ENCODE results near the gene SEMA3C. TPM values are rescaled to one million over a fixed set of nuclear protein-coding genes. Genes with fewer than 3 reads are reported as not detected.

SEMA3C gene
- total RNA-seq, 1 experiment from 2014 or later, result 13.3 TPM

GRCh38 chr7:80902716-80903308 lies 16.0 kb downstream of the SEMA3C start:
- no peaks in the 10 kb centered on the region for H3K27me3 ChIP-seq (replicated peaks; ENCODE audit: insufficient read depth, low read depth, low read length, poor library complexity)
- intact Hi-C loops (cut with micrococcal nuclease; ENCODE audit: unreplicated experiment), result loop anchor here (10.0 kb wide), 1 partner anchor 478 kb away; no protein-coding TSS in a partner anchor
- H3K4me1 ChIP-seq (ENCODE audit: insufficient read depth, low read length, poor library complexity, severe bottlenecking), result peaks cover 32% of the 10 kb centered on the region
- DNase-seq (ENCODE audit: low spot score), result no peak
- H3K36me3 ChIP-seq (ENCODE audit: insufficient read depth, low read length, poor library complexity, severe bottlenecking), result no peaks in the 10 kb centered on the region
- H3K9me3 ChIP-seq (ENCODE audit: low read depth, low read length, poor library complexity, severe bottlenecking), result no peaks in the 10 kb centered on the region
- ChIA-PET CTCF (no interaction called here), POLR2A (ENCODE audit: low non-redundant PET) (no interaction called here)
- H3K4me3 ChIP-seq (ENCODE audit: low read depth, low read length, poor library complexity, severe bottlenecking), result no peak overlapping the region
- no peak for TF ChIP-seq EZH2 (IDR thresholded peaks at IDR 0.05; ENCODE audit: borderline replicate concordance, low read depth, low read length, poor library complexity, severe bottlenecking)
- TF ChIP-seq CTCF (conservative IDR thresholded peaks at IDR 0.05; ENCODE audit: low read depth, low read length), result no peak
- BruUV-seq (replicated peaks), result no TSS peak
- H3K27ac ChIP-seq (ENCODE audit: low read depth, low read length, poor library complexity, severe bottlenecking), result no peak overlapping the region

- Histone ChIP-seq H3K27ac (ENCODE audit: low read depth, low read length, poor library complexity, severe bottlenecking) (no peak overlapping the region), H3K27me3 (replicated peaks; ENCODE audit: insufficient read depth, low read depth, low read length, poor library complexity) (no peaks in the 10 kb centered on the region), H3K9me3 (ENCODE audit: low read depth, low read length, poor library complexity, severe bottlenecking) (no peaks in the 10 kb centered on the region), H3K4me3 (ENCODE audit: low read depth, low read length, poor library complexity, severe bottlenecking) (no peak overlapping the region), H3K36me3 (ENCODE audit: insufficient read depth, low read length, poor library complexity, severe bottlenecking) (no peaks in the 10 kb centered on the region), H3K4me1 (ENCODE audit: insufficient read depth, low read length, poor library complexity, severe bottlenecking) (peaks cover 25% of the 10 kb centered on the region)
- TF ChIP-seq CTCF (conservative IDR thresholded peaks at IDR 0.05; ENCODE audit: low read depth, low read length) (no peak), EZH2 (IDR thresholded peaks at IDR 0.05; ENCODE audit: borderline replicate concordance, low read depth, low read length, poor library complexity, severe bottlenecking) (no peak)
- no peak for DNase-seq (ENCODE audit: low spot score)
- intact Hi-C loops (cut with micrococcal nuclease; ENCODE audit: unreplicated experiment), result loop anchor here (10.0 kb wide), 1 partner anchor 477 kb away; no protein-coding TSS in a partner anchor
- ChIA-PET POLR2A (ENCODE audit: low non-redundant PET) (interaction anchor here (0.6 kb wide), 1 partner anchor 180 kb away, joined by 3 read pairs; no protein-coding TSS in a partner anchor), CTCF (no interaction called here)
- no TSS peak for BruUV-seq (replicated peaks)
These were observed 16.8 kb downstream of the SEMA3C start for GRCh38 chr7:80902019-80902418.

- Histone ChIP-seq H3K27ac (ENCODE audit: low read depth, low read length, poor library complexity, severe bottlenecking) (no peak overlapping the region), H3K4me3 (ENCODE audit: low read depth, low read length, poor library complexity, severe bottlenecking) (no peak overlapping the region), H3K27me3 (replicated peaks; ENCODE audit: insufficient read depth, low read depth, low read length, poor library complexity) (no peaks in the 10 kb centered on the region), H3K36me3 (ENCODE audit: insufficient read depth, low read length, poor library complexity, severe bottlenecking) (no peaks in the 10 kb centered on the region), H3K4me1 (ENCODE audit: insufficient read depth, low read length, poor library complexity, severe bottlenecking) (peaks cover 15% of the 10 kb centered on the region), H3K9me3 (ENCODE audit: low read depth, low read length, poor library complexity, severe bottlenecking) (no peaks in the 10 kb centered on the region)
- TF ChIP-seq CTCF (conservative IDR thresholded peaks at IDR 0.05; ENCODE audit: low read depth, low read length) (no peak), EZH2 (IDR thresholded peaks at IDR 0.05; ENCODE audit: borderline replicate concordance, low read depth, low read length, poor library complexity, severe bottlenecking) (no peak)
- intact Hi-C loops (cut with micrococcal nuclease; ENCODE audit: unreplicated experiment), result loop anchor here (10.0 kb wide), 1 partner anchor 476 kb away; no protein-coding TSS in a partner anchor
- DNase-seq (ENCODE audit: low spot score), result peak; percentile 60
- CTCF ChIA-PET, result no interaction called here
- POLR2A ChIA-PET (ENCODE audit: low non-redundant PET), result interaction anchor here (0.6 kb wide), 1 partner anchor 178 kb away, joined by 3 read pairs; no protein-coding TSS in a partner anchor
- BruUV-seq (replicated peaks), result no TSS peak
These were observed 18.0 kb downstream of the SEMA3C start for GRCh38 chr7:80900583-80901576.

Measured in A673 (cell line).